Measurements from ENCODE around the gene RGS16.

The RGS16 gene

DNA sequence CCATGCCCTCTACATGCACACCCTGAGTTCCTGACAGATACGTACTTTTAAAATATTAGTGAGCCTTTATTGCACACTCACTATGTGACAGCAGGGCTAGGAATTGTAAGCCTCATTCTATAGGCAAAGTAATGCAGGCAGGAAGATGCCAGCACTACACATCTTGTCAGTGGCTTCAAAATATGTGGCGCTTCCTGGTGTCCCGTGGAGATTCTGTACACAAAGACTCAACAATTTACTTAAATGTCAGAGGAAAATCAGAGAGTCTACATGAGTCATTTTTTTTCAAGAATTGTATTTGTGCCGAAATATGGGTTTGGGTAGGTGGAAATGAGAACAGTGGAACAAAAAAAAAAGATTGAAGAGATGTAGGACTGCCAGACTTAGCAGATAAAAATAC is 42.7 kb downstream of the RGS16 start:
- Histone ChIP-seq H3K27me3 (replicated peaks in 2 of 5; ENCODE audit: control insufficient read depth in 4 of 5, insufficient read depth in 5 of 5, low read length in 4 of 5) (peaks cover 0 to 5% (median 0%) of the 10 kb centered on the region in 5 experiments), H3K4me1 (ENCODE audit: control extremely low read depth in 1 of 4, control insufficient read depth in 4 of 4, insufficient read depth in 4 of 4, low read length in 3 of 4) (no peaks in the 10 kb centered on the region), H3K36me3 (ENCODE audit: control insufficient read depth in 4 of 4, insufficient read depth in 4 of 4, low read length in 3 of 4) (no peaks in the 10 kb centered on the region), H3K9me3 (ENCODE audit: control extremely low read depth in 1 of 5, control insufficient read depth in 4 of 5, insufficient read depth in 2 of 5, low read depth in 1 of 5, low read length in 4 of 5) (no peaks in the 10 kb centered on the region), H3K4me3 (ENCODE audit: control insufficient read depth in 1 of 7, extremely low read depth in 1 of 7, insufficient read depth in 4 of 7, low read depth in 2 of 7, low read length in 6 of 7) (no peak overlapping the region), H3K27ac (ENCODE audit: insufficient read depth in 1 of 2, low read depth in 1 of 2, low read length in 2 of 2, poor library complexity in 1 of 2, severe bottlenecking in 2 of 2) (no peak overlapping the region)
- no peak for DNase-seq
- 80% methylated on average over 3 of the region's 4 CpGs for WGBS (ENCODE audit: insufficient coverage)
- ChIA-PET CTCF (no interaction called here), POLR2A (no interaction called here)

- CTCF ChIA-PET: no interaction called here
- no peak overlapping the region for H3K27ac ChIP-seq (ENCODE audit: insufficient read depth in 1 of 2, low read depth in 1 of 2, low read length in 2 of 2, poor library complexity in 1 of 2, severe bottlenecking in 2 of 2)
- 87% methylated on average over 6 of the region's 7 CpGs for WGBS (ENCODE audit: insufficient coverage)
- H3K9me3 ChIP-seq (ENCODE audit: control extremely low read depth in 1 of 5, control insufficient read depth in 4 of 5, insufficient read depth in 2 of 5, low read depth in 1 of 5, low read length in 4 of 5): no peaks in the 10 kb centered on the region
- H3K36me3 ChIP-seq (ENCODE audit: control insufficient read depth in 4 of 4, insufficient read depth in 4 of 4, low read length in 3 of 4): no peaks in the 10 kb centered on the region
- POLR2A ChIA-PET: no interaction called here
- H3K4me3 ChIP-seq (ENCODE audit: control insufficient read depth in 1 of 7, extremely low read depth in 1 of 7, insufficient read depth in 4 of 7, low read depth in 2 of 7, low read length in 6 of 7): no peak overlapping the region
- no peak for DNase-seq
- H3K4me1 ChIP-seq (ENCODE audit: control extremely low read depth in 1 of 4, control insufficient read depth in 4 of 4, insufficient read depth in 4 of 4, low read length in 3 of 4): no peaks in the 10 kb centered on the region
- peaks cover 0 to 3% (median 0%) of the 10 kb centered on the region in 5 experiments for H3K27me3 ChIP-seq (replicated peaks in 2 of 5; ENCODE audit: control insufficient read depth in 4 of 5, insufficient read depth in 5 of 5, low read length in 4 of 5)
These were observed 43.7 kb downstream of the RGS16 start for GRCh38 chr1:182560392-182560984.

DNA sequence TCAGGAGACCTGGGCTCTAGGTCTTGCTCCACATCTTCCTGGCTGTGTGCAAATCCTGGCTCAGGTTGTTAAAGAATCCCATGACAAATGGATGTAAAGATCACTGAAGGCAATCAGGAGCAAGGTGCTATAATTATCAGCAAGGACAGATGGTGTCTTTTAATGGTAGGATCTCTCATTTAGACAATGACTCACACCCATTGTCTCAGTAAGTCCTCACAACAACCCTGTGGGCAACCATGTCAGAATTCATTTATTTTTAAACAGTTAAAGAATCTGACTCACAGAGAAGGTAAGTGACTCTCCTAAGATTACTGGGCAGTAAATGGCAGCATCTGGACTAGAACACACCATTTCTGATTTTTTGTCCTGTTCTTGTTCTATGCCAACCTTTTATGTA is 47.9 kb downstream of the RGS16 start:
- H3K4me3 ChIP-seq (ENCODE audit: control insufficient read depth in 1 of 7, extremely low read depth in 1 of 7, insufficient read depth in 4 of 7, low read depth in 2 of 7, low read length in 6 of 7): no peak overlapping the region
- peaks cover 0 to 5% (median 3%) of the 10 kb centered on the region in 5 experiments for H3K9me3 ChIP-seq (ENCODE audit: control extremely low read depth in 1 of 5, control insufficient read depth in 4 of 5, insufficient read depth in 2 of 5, low read depth in 1 of 5, low read length in 4 of 5)
- peaks cover 0 to 3% (median 0%) of the 10 kb centered on the region in 5 experiments for H3K27me3 ChIP-seq (replicated peaks in 2 of 5; ENCODE audit: control insufficient read depth in 4 of 5, insufficient read depth in 5 of 5, low read length in 4 of 5)
- H3K36me3 ChIP-seq (ENCODE audit: control insufficient read depth in 4 of 4, insufficient read depth in 4 of 4, low read length in 3 of 4): no peaks in the 10 kb centered on the region
- H3K27ac ChIP-seq (ENCODE audit: insufficient read depth in 1 of 2, low read depth in 1 of 2, low read length in 2 of 2, poor library complexity in 1 of 2, severe bottlenecking in 2 of 2): no peak overlapping the region
- ChIA-PET CTCF (no interaction called here), POLR2A (no interaction called here)
- no peak for DNase-seq
- H3K4me1 ChIP-seq (ENCODE audit: control extremely low read depth in 1 of 4, control insufficient read depth in 4 of 4, insufficient read depth in 4 of 4, low read length in 3 of 4): no peaks in the 10 kb centered on the region

GRCh38 chr1:182555493-182555892 is 48.7 kb downstream of the RGS16 start:
- H3K9me3 ChIP-seq (ENCODE audit: control extremely low read depth in 1 of 5, control insufficient read depth in 4 of 5, insufficient read depth in 2 of 5, low read depth in 1 of 5, low read length in 4 of 5): peaks cover 0 to 5% (median 3%) of the 10 kb centered on the region in 5 experiments
- H3K27ac ChIP-seq (ENCODE audit: insufficient read depth in 1 of 2, low read depth in 1 of 2, low read length in 2 of 2, poor library complexity in 1 of 2, severe bottlenecking in 2 of 2): no peak overlapping the region
- no peaks in the 10 kb centered on the region for H3K4me1 ChIP-seq (ENCODE audit: control extremely low read depth in 1 of 4, control insufficient read depth in 4 of 4, insufficient read depth in 4 of 4, low read length in 3 of 4)
- no CpG with 5 or more reads among the region's 1 CpG for WGBS (ENCODE audit: insufficient coverage)
- H3K27me3 ChIP-seq (replicated peaks in 2 of 5; ENCODE audit: control insufficient read depth in 4 of 5, insufficient read depth in 5 of 5, low read length in 4 of 5): peaks cover 0 to 2% (median 0%) of the 10 kb centered on the region in 5 experiments
- no peak overlapping the region for H3K4me3 ChIP-seq (ENCODE audit: control insufficient read depth in 1 of 7, extremely low read depth in 1 of 7, insufficient read depth in 4 of 7, low read depth in 2 of 7, low read length in 6 of 7)
- DNase-seq: no peak
- CTCF ChIA-PET: no interaction called here
- POLR2A ChIA-PET: no interaction called here
- H3K36me3 ChIP-seq (ENCODE audit: control insufficient read depth in 4 of 4, insufficient read depth in 4 of 4, low read length in 3 of 4): no peaks in the 10 kb centered on the region

GRCh38 chr1:182552527-182552926 is 51.7 kb downstream of the RGS16 start:
- no peak for DNase-seq
- ChIA-PET POLR2A (no interaction called here), CTCF (interaction anchor here (1.4 kb wide), 1 partner anchor 17 kb away, joined by 3 read pairs; no protein-coding TSS in a partner anchor)
- WGBS (ENCODE audit: insufficient coverage): no CpG with 5 or more reads among the region's 2 CpGs
- no peak overlapping the region for H3K4me3 ChIP-seq (ENCODE audit: control insufficient read depth in 1 of 7, extremely low read depth in 1 of 7, insufficient read depth in 4 of 7, low read depth in 2 of 7, low read length in 6 of 7)
- H3K27me3 ChIP-seq (replicated peaks in 2 of 5; ENCODE audit: control insufficient read depth in 4 of 5, insufficient read depth in 5 of 5, low read length in 4 of 5): no peaks in the 10 kb centered on the region
- H3K27ac ChIP-seq (ENCODE audit: insufficient read depth in 1 of 2, low read depth in 1 of 2, low read length in 2 of 2, poor library complexity in 1 of 2, severe bottlenecking in 2 of 2): no peak overlapping the region
- no peaks in the 10 kb centered on the region for H3K36me3 ChIP-seq (ENCODE audit: control insufficient read depth in 4 of 4, insufficient read depth in 4 of 4, low read length in 3 of 4)
- H3K4me1 ChIP-seq (ENCODE audit: control extremely low read depth in 1 of 4, control insufficient read depth in 4 of 4, insufficient read depth in 4 of 4, low read length in 3 of 4): no peaks in the 10 kb centered on the region
- peaks cover 0 to 6% (median 3%) of the 10 kb centered on the region in 5 experiments for H3K9me3 ChIP-seq (ENCODE audit: control extremely low read depth in 1 of 5, control insufficient read depth in 4 of 5, insufficient read depth in 2 of 5, low read depth in 1 of 5, low read length in 4 of 5)

- WGBS (ENCODE audit: insufficient coverage): no CpG with 5 or more reads among the region's 1 CpG
- Histone ChIP-seq H3K4me1 (ENCODE audit: control extremely low read depth in 1 of 4, control insufficient read depth in 4 of 4, insufficient read depth in 4 of 4, low read length in 3 of 4) (no peaks in the 10 kb centered on the region), H3K27ac (ENCODE audit: insufficient read depth in 1 of 2, low read depth in 1 of 2, low read length in 2 of 2, poor library complexity in 1 of 2, severe bottlenecking in 2 of 2) (no peak overlapping the region), H3K27me3 (replicated peaks in 2 of 5; ENCODE audit: control insufficient read depth in 4 of 5, insufficient read depth in 5 of 5, low read length in 4 of 5) (peaks cover 0 to 2% (median 0%) of the 10 kb centered on the region in 5 experiments), H3K4me3 (ENCODE audit: control insufficient read depth in 1 of 7, extremely low read depth in 1 of 7, insufficient read depth in 4 of 7, low read depth in 2 of 7, low read length in 6 of 7) (no peak overlapping the region), H3K9me3 (ENCODE audit: control extremely low read depth in 1 of 5, control insufficient read depth in 4 of 5, insufficient read depth in 2 of 5, low read depth in 1 of 5, low read length in 4 of 5) (peaks cover 0 to 6% (median 3%) of the 10 kb centered on the region in 5 experiments), H3K36me3 (ENCODE audit: control insufficient read depth in 4 of 4, insufficient read depth in 4 of 4, low read length in 3 of 4) (no peaks in the 10 kb centered on the region)
- ChIA-PET CTCF (no interaction called here), POLR2A (no interaction called here)
- no peak for DNase-seq
These were observed 54.4 kb downstream of the RGS16 start for GRCh38 chr1:182549811-182550210.

- Histone ChIP-seq H3K27ac (ENCODE audit: insufficient read depth in 1 of 2, low read depth in 1 of 2, low read length in 2 of 2, poor library complexity in 1 of 2, severe bottlenecking in 2 of 2) (no peak overlapping the region), H3K36me3 (ENCODE audit: control insufficient read depth in 4 of 4, insufficient read depth in 4 of 4, low read length in 3 of 4) (no peaks in the 10 kb centered on the region), H3K4me3 (ENCODE audit: control insufficient read depth in 1 of 7, extremely low read depth in 1 of 7, insufficient read depth in 4 of 7, low read depth in 2 of 7, low read length in 6 of 7) (no peak overlapping the region), H3K27me3 (replicated peaks in 2 of 5; ENCODE audit: control insufficient read depth in 4 of 5, insufficient read depth in 5 of 5, low read length in 4 of 5) (peaks cover 0 to 2% (median 0%) of the 10 kb centered on the region in 5 experiments), H3K4me1 (ENCODE audit: control extremely low read depth in 1 of 4, control insufficient read depth in 4 of 4, insufficient read depth in 4 of 4, low read length in 3 of 4) (no peaks in the 10 kb centered on the region), H3K9me3 (ENCODE audit: control extremely low read depth in 1 of 5, control insufficient read depth in 4 of 5, insufficient read depth in 2 of 5, low read depth in 1 of 5, low read length in 4 of 5) (peaks cover 0 to 6% (median 3%) of the 10 kb centered on the region in 5 experiments)
- no peak for DNase-seq
- ChIA-PET POLR2A (no interaction called here), CTCF (no interaction called here)
These were observed 54.8 kb downstream of the RGS16 start for GRCh38 chr1:182549346-182549745.

Data from common myeloid progenitor, CD34-positive (primary cell).